Activated T-cell treated with anti-CD3 and anti-CD28 coated beads, Interleukin-2, amount 50 U/mL, for 48 hours (primary cell): ENCODE results near the gene ZNF189.
"Not testable (repeated sequence)": the region's sequence is repeated elsewhere in the genome, so short reads cannot be mapped to it uniquely, and the experiment has no call there.

Experiments used
- DNase-seq, 2 experiments: peaks; one replicate each; pipeline ENCODE4 v3.0.0-alpha.2; 2020

ZNF189 gene

GRCh38 chr9:101381118-101381517, 17.5 kb upstream of the ZNF189 start:
- DNase-seq: no peak

- DNase-seq: no peak
Observed at GRCh38 chr9:101381833-101382342, 16.8 kb upstream of the ZNF189 start.

- DNase-seq: no peak
Observed at GRCh38 chr9:101383361-101383760, 15.3 kb upstream of the ZNF189 start.

GRCh38 chr9:101384873-101385536, 13.6 kb upstream of the ZNF189 start, which contains the start of gene BAAT:
BAAT (minus strand) TSS chr9:101385006; CDS start chr9:101371404, 13,602 bp downstream.
- not testable (repeated sequence) for DNase-seq

- DNase-seq: no peak
Observed at GRCh38 chr9:101387871-101388506, 10.7 kb upstream of the ZNF189 start.

GRCh38 chr9:101388507-101388993, 10.1 kb upstream of the ZNF189 start:
- no peak for DNase-seq

- no peak for DNase-seq
Observed at GRCh38 chr9:101393135-101393534, 5.5 kb upstream of the ZNF189 start.

GRCh38 chr9:101394687-101395086, 4.0 kb upstream of the ZNF189 start:
- no peak for DNase-seq

GRCh38 chr9:101397746-101398067, 944 bp upstream of the ZNF189 start:
- DNase-seq: no peak

- DNase-seq: no peak
Observed at GRCh38 chr9:101398930-101399642, 435 bp downstream of the ZNF189 start.

GRCh38 chr9:101399643-101399970, 956 bp downstream of the ZNF189 start:
- no peak for DNase-seq

GRCh38 chr9:101400120-101400519, 1.5 kb downstream of the ZNF189 start:
- DNase-seq: no peak

- DNase-seq: no peak
Observed at GRCh38 chr9:101403516-101404285, 5.0 kb downstream of the ZNF189 start.

GRCh38 chr9:101408374-101409078, 9.9 kb downstream of the ZNF189 start:
- DNase-seq: no peak

- no peak for DNase-seq
Observed at GRCh38 chr9:101409079-101409477, 10.4 kb downstream of the ZNF189 start.

GRCh38 chr9:101414839-101415238, 16.2 kb downstream of the ZNF189 start:
- DNase-seq: no peak

- no peak for DNase-seq
Observed at GRCh38 chr9:101415578-101415977, 16.9 kb downstream of the ZNF189 start.

GRCh38 chr9:101417389-101417788, 18.7 kb downstream of the ZNF189 start:
- DNase-seq: no peak

- DNase-seq: no peak
Observed at GRCh38 chr9:101417977-101418376, 19.3 kb downstream of the ZNF189 start.

- no peak for DNase-seq
Observed at GRCh38 chr9:101418518-101419430, 20.1 kb downstream of the ZNF189 start.

GRCh38 chr9:101419863-101420262, 21.2 kb downstream of the ZNF189 start:
- no peak for DNase-seq
